ENCODE data around the gene DBH.

The DBH gene

GRCh38 chr9:133591985-133592384 lies 44.2 kb upstream of the DBH start:
- TF ChIP-seq, protein P1, sequence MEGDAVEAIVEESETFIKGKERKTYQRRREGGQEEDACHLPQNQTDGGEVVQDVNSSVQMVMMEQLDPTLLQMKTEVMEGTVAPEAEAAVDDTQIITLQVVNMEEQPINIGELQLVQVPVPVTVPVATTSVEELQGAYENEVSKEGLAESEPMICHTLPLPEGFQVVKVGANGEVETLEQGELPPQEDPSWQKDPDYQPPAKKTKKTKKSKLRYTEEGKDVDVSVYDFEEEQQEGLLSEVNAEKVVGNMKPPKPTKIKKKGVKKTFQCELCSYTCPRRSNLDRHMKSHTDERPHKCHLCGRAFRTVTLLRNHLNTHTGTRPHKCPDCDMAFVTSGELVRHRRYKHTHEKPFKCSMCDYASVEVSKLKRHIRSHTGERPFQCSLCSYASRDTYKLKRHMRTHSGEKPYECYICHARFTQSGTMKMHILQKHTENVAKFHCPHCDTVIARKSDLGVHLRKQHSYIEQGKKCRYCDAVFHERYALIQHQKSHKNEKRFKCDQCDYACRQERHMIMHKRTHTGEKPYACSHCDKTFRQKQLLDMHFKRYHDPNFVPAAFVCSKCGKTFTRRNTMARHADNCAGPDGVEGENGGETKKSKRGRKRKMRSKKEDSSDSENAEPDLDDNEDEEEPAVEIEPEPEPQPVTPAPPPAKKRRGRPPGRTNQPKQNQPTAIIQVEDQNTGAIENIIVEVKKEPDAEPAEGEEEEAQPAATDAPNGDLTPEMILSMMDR (IDR thresholded peaks at IDR 0.05; ENCODE audit: borderline replicate concordance, insufficient read depth, low read depth, low read length), result no peak

DNA sequence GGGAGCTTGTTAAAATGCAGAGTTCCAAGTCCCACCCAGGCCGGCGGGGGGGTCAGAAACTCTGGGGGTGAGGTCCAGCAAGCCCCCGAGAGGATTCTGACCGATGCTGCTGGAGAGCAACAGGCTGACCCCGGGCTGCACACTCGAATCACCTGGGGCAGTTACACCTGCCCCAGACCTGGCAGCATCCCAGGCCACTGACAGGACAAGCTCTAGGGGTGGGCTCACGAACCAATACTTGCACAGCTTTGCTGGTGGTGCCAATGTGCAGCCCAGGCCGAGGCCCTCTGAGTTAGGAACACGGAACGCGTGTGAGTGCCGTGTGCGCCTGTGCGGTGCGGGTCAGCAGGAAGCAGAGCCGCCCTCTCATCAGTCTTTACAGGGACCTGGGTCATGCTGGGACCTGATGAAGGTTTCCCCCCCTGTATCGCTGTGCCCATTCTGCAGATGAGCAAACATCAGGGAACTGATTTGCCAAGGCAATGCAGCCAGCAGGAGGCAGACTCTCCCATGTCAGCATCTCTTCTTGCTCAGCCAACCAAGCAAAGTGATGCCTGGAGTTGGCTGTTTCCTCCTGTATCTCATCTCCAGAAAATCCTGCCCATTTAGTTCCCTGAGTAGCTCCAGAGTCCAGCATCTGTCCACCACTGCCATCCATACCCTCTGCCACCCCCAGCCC lies 43.3 kb upstream of the DBH start:
- TF ChIP-seq, protein P1 (IDR thresholded peaks at IDR 0.05; ENCODE audit: borderline replicate concordance, insufficient read depth, low read depth, low read length), result peak; percentile 51
- no peak overlapping the region for H3K4me3 ChIP-seq (ENCODE audit: low read depth, low read length)

More at GRCh38 chr9:133591985-133592384, 44.2 kb upstream of the DBH start:
- H3K4me3 ChIP-seq (ENCODE audit: low read depth, low read length), result no peak overlapping the region

GRCh38 chr9:133593587-133594253 lies 42.4 kb upstream of the DBH start:
- H3K4me3 ChIP-seq (ENCODE audit: low read depth, low read length), result no peak overlapping the region
- TF ChIP-seq, protein P1 (IDR thresholded peaks at IDR 0.05; ENCODE audit: borderline replicate concordance, insufficient read depth, low read depth, low read length), result no peak

DNA sequence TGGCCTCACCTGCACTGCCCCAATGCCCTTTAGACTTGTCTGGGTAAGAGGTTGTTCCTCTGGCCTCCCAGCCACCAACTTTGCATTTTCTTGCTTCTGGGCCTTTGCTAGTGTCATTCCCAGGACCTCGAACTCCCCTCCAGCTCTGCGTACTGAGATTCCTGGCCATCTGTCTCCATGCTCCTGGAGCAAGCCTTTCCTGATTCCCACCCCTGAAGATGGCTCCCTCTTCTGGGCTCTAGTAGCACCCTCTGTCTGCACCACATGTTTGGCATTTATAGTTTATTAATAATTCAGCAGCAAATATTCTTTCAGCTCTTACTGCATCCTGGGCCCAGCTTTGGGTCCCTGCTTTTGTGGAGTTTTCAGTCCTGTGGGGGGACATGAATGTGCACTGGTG lies 41.9 kb upstream of the DBH start:
- no peak overlapping the region for H3K4me3 ChIP-seq (ENCODE audit: low read depth, low read length)
- TF ChIP-seq, protein P1 (IDR thresholded peaks at IDR 0.05; ENCODE audit: borderline replicate concordance, insufficient read depth, low read depth, low read length), result no peak

GRCh38 chr9:133595910-133596309 lies 40.3 kb upstream of the DBH start:
- TF ChIP-seq, protein P1 (IDR thresholded peaks at IDR 0.05; ENCODE audit: borderline replicate concordance, insufficient read depth, low read depth, low read length), result no peak
- no peak overlapping the region for H3K4me3 ChIP-seq (ENCODE audit: low read depth, low read length)

DNA sequence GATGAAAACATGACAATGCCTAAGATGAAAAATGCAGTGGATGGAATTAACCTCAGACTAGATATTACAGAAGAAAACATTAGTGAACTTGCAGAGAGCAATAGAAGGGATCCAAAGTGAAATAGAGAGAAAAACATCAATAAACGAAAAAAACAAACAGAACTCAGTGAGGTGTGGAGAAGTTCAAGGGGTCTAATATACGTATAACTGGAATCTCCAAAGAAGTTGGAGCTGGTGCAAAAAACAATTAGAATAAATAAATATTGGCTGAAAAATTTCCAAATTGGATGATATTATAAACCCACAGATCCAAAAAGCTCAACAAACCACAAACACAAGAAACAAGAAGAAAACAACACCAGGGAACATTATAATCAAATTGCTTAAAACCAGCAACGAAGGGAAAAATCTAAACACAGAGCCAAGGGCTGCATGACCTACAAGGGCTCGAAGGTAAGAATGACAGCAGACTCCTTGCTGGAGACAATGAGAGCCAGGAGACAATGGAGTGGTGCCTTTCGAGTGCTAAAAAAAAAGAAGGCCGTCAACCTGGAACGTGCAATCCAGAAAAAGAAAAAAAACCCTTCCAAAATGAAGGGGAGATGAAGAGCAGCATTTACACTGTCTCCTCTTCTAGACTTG lies 38.7 kb upstream of the DBH start:
- TF ChIP-seq, protein P1 (IDR thresholded peaks at IDR 0.05; ENCODE audit: borderline replicate concordance, insufficient read depth, low read depth, low read length), result no peak
- H3K4me3 ChIP-seq (ENCODE audit: low read depth, low read length), result no peak overlapping the region
